Ascending aorta (tissue), 2 donors: Measurements from ENCODE around the gene GYG1. TPM values are rescaled to one million over a fixed set of nuclear protein-coding genes. Genes with fewer than 3 reads are reported as not detected.

ENCODE experiments used
- DNase-seq, 2 donors: peaks; one replicate each; pipeline ENCODE4 v3.0.0-alpha.2; 2019; ENCODE audit warnings: low spot score in 2 of 2
- H3K27ac ChIP-seq, 2 donors: fragments of 200-600 bp; sonication (generic); one replicate each; pipeline ENCODE4 v1.5.1; 2016 to 2017; ENCODE audit warnings: mild to moderate bottlenecking in 1 of 2
- H3K27me3 ChIP-seq: fragments of 200-600 bp; sonication (generic); one replicate; pipeline ENCODE4 v1.5.1; 2017
- H3K36me3 ChIP-seq, 2 donors: fragments of 200-600 bp; sonication (generic); one replicate each; pipeline ENCODE4 v1.5.1; 2016
- H3K4me1 ChIP-seq, 2 donors: fragments of 200-600 bp; sonication (generic); one replicate each; pipeline ENCODE4 v1.5.1; 2016 to 2017; ENCODE audit warnings: mild to moderate bottlenecking in 1 of 2
- H3K4me3 ChIP-seq, 2 donors: fragments of 200-600 bp; sonication (generic); one replicate each; pipeline ENCODE4 v1.5.1; 2016 to 2017; ENCODE audit warnings: mild to moderate bottlenecking in 1 of 2
- H3K9me3 ChIP-seq, 2 donors: fragments of 200-600 bp; sonication (generic); one replicate each; pipeline ENCODE4 v1.5.1; 2016
- intact Hi-C: fragments of 100-400 bp; cut with DNase I; formaldehyde crosslinking; loops from one replicate; pipeline ENCODE4 v1.15.1; 2023
- total RNA-seq: library from RNA; depleted of rRNA; stranded (reverse); fragments of >200 nt; gene quantifications from one replicate; pipeline ENCODE4 v1.1.0, GENCODE V29; 2016
- TF ChIP-seq, protein P1 (sequence below), 3 experiments: fragments of 200-600 bp in 2 of 3; fragments of 450-650 bp in 1 of 3; sonication (generic) in 2 of 3; IDR thresholded peaks; one replicate each; pipeline ENCODE4 v1.5.1; 2016 to 2019; ENCODE audit warnings: antibody characterized with exemption in 3 of 3, mild to moderate bottlenecking in 1 of 3, moderate library complexity in 1 of 3

The GYG1 gene
- total RNA-seq, 1 donor from 2014 or later = 23.9 TPM

DNA sequence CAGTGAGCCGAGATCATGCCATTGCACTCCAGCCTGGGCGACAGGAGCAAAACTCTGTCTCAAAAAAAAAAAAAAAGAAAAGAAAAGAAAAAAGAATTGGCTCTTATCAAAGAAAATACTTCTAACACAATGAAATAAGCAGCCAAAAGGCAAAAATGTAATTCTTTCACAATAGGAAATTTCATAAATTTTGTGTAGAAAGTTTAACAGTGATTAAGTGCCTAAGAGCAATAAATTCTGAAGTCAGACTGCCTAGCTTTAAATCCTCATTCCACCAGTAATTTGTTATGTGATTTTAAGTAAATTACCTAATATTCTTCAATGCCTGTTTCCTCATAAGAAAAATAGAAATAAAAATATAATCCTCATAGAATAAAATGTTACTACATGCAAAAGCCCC lies 70.4 kb downstream of the GYG1 start:
- Histone ChIP-seq H3K9me3 (no peaks in the 10 kb centered on the region), H3K27me3 (no peaks in the 10 kb centered on the region), H3K4me3 (no peak overlapping the region), H3K4me1 (no peaks in the 10 kb centered on the region), H3K27ac (no peak overlapping the region), H3K36me3 (peaks cover 14 to 46% of the 10 kb centered on the region in 2 donors)
- DNase-seq = no peak
- TF ChIP-seq, protein P1, sequence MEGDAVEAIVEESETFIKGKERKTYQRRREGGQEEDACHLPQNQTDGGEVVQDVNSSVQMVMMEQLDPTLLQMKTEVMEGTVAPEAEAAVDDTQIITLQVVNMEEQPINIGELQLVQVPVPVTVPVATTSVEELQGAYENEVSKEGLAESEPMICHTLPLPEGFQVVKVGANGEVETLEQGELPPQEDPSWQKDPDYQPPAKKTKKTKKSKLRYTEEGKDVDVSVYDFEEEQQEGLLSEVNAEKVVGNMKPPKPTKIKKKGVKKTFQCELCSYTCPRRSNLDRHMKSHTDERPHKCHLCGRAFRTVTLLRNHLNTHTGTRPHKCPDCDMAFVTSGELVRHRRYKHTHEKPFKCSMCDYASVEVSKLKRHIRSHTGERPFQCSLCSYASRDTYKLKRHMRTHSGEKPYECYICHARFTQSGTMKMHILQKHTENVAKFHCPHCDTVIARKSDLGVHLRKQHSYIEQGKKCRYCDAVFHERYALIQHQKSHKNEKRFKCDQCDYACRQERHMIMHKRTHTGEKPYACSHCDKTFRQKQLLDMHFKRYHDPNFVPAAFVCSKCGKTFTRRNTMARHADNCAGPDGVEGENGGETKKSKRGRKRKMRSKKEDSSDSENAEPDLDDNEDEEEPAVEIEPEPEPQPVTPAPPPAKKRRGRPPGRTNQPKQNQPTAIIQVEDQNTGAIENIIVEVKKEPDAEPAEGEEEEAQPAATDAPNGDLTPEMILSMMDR (IDR thresholded peaks at IDR 0.05) = no peak
- intact Hi-C loops = no loop called here

DNA sequence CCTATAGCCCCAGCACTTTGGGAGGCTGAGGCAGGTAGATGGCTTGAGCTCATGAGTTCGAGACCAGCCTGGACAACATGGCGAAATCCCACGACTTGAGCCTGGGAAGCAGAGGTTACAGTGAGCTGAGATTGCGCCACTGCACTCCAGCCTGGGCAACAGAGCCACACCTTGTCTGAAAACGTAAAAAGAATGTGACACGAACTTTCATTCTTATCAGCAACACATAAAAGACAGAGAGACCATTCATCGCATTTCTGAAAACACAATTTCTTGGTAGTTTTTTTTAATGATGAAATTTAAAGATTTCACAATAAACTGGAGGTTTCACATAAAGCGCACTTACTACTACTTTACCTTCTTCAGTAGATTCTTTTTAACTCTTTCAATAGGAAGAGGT lies 76.5 kb downstream of the GYG1 start:
- Histone ChIP-seq H3K4me1 (no peaks in the 10 kb centered on the region), H3K27me3 (no peaks in the 10 kb centered on the region), H3K36me3 (peaks cover 23 to 38% of the 10 kb centered on the region in 2 donors), H3K9me3 (no peaks in the 10 kb centered on the region), H3K27ac (no peak overlapping the region), H3K4me3 (no peak overlapping the region)
- intact Hi-C loops = no loop called here
- DNase-seq = no peak
- TF ChIP-seq, protein P1 (IDR thresholded peaks at IDR 0.05) = no peak

Other genes starting within 250 kb of the GYG1 start
- gene CPB1, start 163.7 kb upstream of the GYG1 start, total RNA-seq = 0.21 TPM
- gene CPA3, start 126.2 kb upstream of the GYG1 start, total RNA-seq = not detected
- gene HLTF, start 95.0 kb downstream of the GYG1 start, total RNA-seq = 136 TPM
- gene HPS3, start 138.1 kb downstream of the GYG1 start, total RNA-seq = 18.9 TPM
- 58.3 TPM for gene CP, start 230.3 kb downstream of the GYG1 start, total RNA-seq